Measurements from ENCODE around the gene CERS4.
A peak's percentile ranks its signal among the peaks of the same experiment; 100 is the strongest.
"Not testable (repeated sequence)": the region's sequence is repeated elsewhere in the genome, so short reads cannot be mapped to it uniquely, and the experiment has no call there.

Gene CERS4

GRCh38 chr19:8210421-8211101, 1.4 kb downstream of the CERS4 start:
- DNase-seq (ENCODE audit: low read depth in 2 of 2) = no peak

- DNase-seq (ENCODE audit: low read depth in 2 of 2) = no peak
Measured at GRCh38 chr19:8212212-8212611, 3.0 kb downstream of the CERS4 start.

DNA sequence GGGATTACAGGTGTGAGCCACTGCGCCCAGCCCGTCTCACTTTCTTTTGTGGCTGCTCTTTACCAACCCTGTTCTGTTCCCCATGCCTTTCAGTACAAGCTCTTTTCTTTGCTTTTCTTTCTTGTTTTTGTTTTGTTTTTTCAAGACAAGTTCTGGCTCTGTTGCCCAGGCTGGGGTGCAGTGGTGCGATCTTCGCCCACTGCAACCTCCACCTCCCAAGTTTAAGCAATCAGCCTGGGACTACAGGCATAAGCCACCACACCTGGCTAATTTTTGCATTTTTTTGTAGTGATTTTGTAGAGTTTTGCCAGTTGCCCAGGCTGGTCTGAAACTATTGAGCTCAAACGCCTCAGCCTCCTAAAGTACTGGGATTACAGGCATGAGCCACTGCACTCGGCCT, 3.7 kb downstream of the CERS4 start:
- no peak for DNase-seq (ENCODE audit: low read depth in 2 of 2)

DNA sequence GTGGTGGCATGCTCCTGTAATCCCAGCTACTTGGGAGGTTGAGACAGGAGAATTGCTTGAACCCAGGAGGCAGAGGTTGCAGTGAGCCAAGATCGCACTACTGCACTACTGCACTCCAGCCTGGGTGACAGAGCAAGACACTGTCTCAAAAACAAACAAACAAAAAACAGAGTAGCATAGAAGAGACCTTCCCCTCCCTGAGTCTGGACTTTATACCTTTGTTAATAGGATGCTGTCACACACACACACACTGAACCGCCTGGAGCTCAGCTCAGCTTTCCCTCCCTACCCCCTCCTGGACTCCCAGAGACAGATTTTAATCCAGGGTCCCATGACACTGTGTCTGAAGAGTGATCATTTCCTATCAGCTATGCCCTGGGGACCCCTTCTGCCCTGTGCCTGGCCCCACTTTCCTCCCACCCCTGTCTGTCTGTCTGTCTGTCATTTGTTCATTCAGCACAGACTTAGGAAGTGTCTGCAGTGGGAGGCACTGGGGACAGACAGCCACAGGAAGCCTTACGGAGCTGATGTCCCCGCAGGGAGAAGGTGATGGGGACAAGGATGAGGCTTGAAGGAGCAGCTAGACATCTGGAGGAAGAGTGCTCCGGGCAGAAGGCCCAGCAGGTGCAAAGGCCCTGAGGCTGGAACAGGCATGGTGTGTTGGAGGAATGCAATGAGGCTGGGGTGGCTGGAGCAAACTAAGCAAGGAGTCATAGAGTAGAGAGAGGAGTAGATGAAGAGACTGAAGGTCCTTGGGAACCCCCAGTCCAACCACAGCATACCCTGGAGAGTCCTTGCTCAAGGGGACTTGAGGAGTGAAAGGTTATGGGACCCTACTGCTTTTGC, 4.9 kb downstream of the CERS4 start:
- no peak for DNase-seq (ENCODE audit: low read depth in 2 of 2)

GRCh38 chr19:8214802-8215201, 5.6 kb downstream of the CERS4 start:
- DNase-seq (ENCODE audit: low read depth in 2 of 2) = no peak

DNA sequence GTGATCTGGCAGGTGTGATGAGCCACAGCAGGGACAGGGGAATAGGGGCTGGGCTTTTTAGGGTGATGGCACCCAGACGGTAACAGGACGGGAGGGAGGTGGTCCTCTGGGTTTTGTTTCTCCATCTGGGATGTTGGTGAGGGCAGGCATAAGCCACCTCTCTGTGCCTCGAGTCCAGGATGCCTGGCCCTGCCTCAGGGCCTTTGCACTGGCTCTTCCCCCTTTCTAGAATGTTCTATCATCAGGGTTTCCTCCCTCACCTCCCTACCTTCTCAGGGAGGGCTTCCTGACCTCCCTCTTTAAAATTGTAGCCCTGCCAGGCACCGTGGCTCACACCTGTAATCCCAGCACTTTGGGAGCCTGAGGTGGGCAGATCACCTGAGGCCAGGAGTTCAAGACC, 6.6 kb downstream of the CERS4 start:
- DNase-seq (ENCODE audit: low read depth in 2 of 2) = no peak

DNA sequence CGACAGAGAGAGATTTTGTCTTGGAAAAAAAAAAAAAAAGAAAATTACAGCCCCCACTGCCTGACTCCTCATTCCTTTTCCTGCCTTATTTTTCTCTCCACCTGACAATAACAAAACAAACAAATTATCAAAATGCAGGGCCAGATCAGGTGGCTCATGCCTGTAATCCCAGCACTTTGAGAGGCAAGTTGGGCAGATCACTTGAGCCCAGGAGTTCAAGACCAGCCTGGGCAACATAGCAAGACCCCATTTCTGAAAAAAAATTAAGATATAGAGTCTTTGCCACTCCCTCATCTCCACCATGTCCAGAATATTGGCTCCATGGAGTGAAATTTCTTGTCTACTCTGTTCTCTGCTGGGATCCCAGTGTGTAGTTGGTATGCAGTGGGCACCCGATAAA, 7.2 kb downstream of the CERS4 start:
- DNase-seq (ENCODE audit: low read depth in 2 of 2) = no peak

GRCh38 chr19:8218127-8218526, 9.0 kb downstream of the CERS4 start:
- not testable (repeated sequence) for DNase-seq (ENCODE audit: low read depth in 2 of 2)

DNA sequence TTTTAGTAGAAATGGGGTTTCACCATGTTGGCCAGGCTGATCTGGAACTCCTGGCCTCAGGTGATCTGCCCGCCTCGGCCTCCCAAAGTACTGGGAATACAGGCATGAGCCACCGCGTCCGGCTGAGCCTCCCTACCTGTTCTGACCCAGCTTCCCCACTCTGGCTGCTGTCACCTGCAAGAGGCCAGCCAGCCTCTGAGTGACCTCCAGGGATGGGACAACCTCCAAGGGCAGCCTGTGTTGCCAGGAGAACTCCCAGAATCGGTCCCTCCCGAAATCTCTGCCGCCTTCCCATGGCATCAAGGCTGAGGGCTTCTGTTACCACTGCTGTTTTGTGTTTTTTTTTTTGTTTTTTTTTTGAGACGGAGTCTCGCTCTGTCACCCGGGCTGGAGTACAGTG, 11.3 kb downstream of the CERS4 start:
- no peak for DNase-seq (ENCODE audit: low read depth in 2 of 2)

- no peak for DNase-seq (ENCODE audit: low read depth in 2 of 2)
Measured at GRCh38 chr19:8221161-8221560, 12.0 kb downstream of the CERS4 start.

- not testable (repeated sequence) for DNase-seq (ENCODE audit: low read depth in 2 of 2)
Measured at GRCh38 chr19:8223442-8223841, 14.3 kb downstream of the CERS4 start.

DNA sequence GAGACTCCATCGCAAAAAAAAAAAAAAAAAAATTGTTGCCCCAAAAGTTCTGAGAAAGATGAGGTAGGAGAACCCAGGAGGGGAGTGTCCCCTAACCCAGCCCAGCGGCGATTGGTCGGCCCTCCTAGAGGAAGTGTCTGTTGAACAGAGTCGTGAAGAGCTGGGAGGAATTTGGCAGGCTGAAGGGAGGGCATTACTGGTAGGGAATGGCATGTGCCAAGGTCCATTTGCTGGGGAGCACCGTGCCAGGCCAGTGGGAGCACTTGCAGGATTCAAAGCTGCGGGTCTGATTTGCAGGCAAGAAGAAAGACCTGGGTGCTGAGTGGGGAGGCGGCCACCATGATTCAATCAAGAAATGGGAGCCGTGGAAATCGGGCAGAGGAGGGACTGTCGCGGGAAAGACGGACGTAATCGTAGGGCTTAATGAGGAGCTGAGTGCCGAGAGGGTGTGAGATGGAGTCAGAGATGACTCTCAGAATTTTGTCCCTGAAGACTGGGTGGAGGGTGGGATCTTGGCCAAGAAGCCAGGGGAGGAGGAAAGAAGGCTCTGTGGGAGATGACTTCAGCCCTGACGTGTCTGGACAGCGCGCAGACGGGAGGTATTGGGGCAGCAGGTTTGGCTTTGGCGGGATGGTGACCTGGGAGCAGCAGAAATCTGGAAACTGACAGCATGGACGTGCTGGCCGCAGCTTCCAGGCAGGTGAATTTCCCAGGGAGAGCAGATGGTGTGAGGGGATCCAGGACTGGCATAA, 15.4 kb downstream of the CERS4 start:
- DNase-seq (ENCODE audit: low read depth in 2 of 2) = no peak

- DNase-seq (ENCODE audit: low read depth in 2 of 2) = no peak
Measured at GRCh38 chr19:8231073-8231604, 22.0 kb downstream of the CERS4 start.

DNA sequence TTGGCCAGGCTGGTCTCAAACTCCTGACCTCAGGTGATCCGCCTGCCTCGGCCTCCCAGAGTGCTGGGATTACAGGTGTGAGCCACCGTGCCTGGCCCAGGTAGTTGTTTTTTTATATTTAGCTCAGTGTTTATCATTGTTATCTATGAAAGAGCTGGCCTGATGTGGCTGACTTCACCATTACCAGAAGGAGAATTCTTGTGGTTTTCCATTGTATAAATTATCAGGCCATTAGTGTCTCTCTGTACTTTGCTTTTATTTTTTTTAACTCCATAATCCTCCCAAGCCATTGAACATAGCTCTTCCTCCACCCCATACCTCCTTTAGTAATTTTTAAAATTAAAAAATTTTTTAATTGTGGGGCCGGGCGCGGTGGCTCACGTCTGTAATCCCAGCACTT, 24.2 kb downstream of the CERS4 start:
- DNase-seq (ENCODE audit: low read depth in 2 of 2) = no peak

- no peak for DNase-seq (ENCODE audit: low read depth in 2 of 2)
Measured at GRCh38 chr19:8237026-8237425, 27.9 kb downstream of the CERS4 start.

- DNase-seq (ENCODE audit: low read depth in 2 of 2) = no peak
Measured at GRCh38 chr19:8238251-8238650, 29.1 kb downstream of the CERS4 start.

DNA sequence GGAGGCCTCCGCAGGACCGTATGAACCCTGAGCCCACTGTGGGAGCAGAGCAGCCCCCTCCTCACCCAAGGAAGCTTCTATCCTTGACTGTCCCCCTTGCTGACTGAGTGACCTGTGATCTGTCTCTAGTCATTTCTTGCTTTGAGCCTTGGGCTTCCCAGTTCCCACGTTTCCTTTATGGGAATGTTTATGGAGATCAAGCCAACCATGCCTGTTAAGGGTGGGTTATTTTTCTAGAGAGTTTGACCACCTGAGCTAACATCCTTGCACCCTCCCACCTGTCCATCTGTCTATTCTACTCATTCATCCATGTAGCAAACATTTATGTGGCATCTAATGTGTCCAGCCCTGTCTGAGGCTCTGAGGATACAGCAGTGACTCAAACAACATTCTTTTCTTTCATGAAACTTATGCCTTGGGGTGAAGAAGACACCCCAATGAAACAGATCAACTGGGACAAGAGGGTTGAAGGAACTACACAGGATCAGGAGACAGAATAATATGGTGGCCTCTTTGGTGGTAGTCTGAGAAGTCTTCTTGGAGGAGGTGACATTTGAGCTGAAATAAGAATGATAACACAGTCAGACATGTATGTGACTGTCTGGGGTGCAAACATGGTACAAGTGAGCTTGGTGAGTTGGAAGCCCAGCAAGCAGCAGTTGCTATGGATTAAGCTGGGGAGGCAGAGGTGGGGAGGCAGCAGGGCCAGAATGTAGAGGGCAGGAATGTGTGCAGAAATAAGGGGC, 30.5 kb downstream of the CERS4 start:
- DNase-seq (ENCODE audit: low read depth in 2 of 2) = no peak

GRCh38 chr19:8240274-8241229, 31.4 kb downstream of the CERS4 start:
- peak; percentile 17 to 19 for DNase-seq (ENCODE audit: low read depth in 2 of 2)

DNA sequence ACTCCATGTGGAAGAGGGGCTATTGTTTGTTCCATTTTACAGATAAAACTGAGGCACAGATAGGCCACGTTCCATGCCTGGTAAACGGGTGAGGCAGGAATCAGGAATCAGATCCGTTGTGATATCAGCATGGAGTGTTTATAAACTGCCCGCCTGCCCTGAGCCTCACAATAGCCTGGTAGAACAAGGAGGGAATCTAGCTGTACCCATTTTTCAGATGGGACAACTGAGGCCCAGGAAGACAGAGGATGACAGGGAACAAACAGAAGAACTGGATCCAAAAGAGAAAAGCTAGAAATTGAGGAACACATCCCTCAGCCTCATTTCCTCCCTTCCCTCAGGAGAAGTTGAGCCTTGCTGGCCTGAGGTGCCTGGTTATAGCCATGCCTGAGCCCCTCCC, 32.5 kb downstream of the CERS4 start:
- DNase-seq (ENCODE audit: low read depth in 2 of 2) = no peak

DNA sequence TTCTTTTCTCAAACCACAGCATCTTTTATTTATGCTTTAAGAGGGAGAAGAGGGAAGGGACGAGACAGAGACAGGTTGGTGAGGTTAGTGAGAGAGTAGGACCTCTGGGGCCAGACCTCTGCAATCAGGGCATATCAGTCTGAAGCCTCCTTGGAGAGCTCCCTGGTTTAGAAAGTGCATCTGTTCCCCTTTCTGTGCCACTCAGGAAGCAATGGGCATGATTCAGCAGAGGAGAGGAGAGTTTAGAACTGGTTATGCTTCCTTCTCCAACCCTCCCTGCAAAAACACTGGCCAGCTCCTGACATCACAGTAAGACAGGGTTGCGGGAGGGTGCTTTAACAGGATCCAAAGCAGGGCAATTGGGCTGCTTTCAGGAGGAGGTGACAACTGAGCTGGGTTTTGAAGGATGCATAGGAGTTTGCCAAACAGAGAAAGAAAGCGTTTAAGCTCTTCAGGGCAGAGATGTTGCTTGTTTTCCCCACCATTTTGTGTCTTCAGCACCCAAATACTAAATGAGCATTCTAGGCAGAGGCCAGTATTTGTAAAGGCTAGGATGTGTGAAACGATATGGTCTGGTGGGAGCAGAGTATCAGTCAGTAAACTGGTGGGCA, 33.1 kb downstream of the CERS4 start:
- no peak for DNase-seq (ENCODE audit: low read depth in 2 of 2)
